Erythroblast (primary cell): ENCODE data around the gene ARRDC2.

ENCODE experiments used
- GATA1 ChIP-seq: IDR thresholded peaks from 2 replicates; pipeline ENCODE4 v1.6.1; 2011; ENCODE audit warnings: low read depth, mild to moderate bottlenecking, control low read depth, low read length, moderate library complexity
- POLR2A ChIP-seq: IDR thresholded peaks from 2 replicates; pipeline ENCODE4 v1.6.1; 2011; ENCODE audit warnings: mild to moderate bottlenecking, low read length

- TF ChIP-seq POLR2A (no peak), GATA1 (no peak)
Measured at GRCh38 chr19:18060472-18060871, 52.5 kb downstream of the ARRDC2 start.
